HUES6 (cell line): ENCODE measurements around the gene MYO5C.
A peak's percentile ranks its signal among the peaks of the same experiment; 100 is the strongest.

Experiments used
- H3K27ac ChIP-seq: 2 replicates; pipeline ENCODE4 v1.7.0; 2013; ENCODE audit warnings: low read depth, mild to moderate bottlenecking, low read length, inconsistent platforms
- H3K27me3 ChIP-seq: 2 replicates; pipeline ENCODE4 v1.6.1; 2013; ENCODE audit warnings: low read length; ENCODE audit not compliant: control insufficient read depth, insufficient read depth
- H3K36me3 ChIP-seq: 2 replicates; pipeline ENCODE4 v1.6.1; 2013; ENCODE audit warnings: low read length; ENCODE audit not compliant: control insufficient read depth, insufficient read depth
- H3K4me1 ChIP-seq: 2 replicates; pipeline ENCODE4 v1.6.1; 2013; ENCODE audit warnings: low read length; ENCODE audit not compliant: control insufficient read depth, insufficient read depth
- H3K4me3 ChIP-seq: 2 replicates; pipeline ENCODE4 v1.5.1; 2013; ENCODE audit warnings: low read depth, low read length
- H3K9ac ChIP-seq: one replicate; pipeline ENCODE4 v1.6.1; 2013; ENCODE audit warnings: mild to moderate bottlenecking, low read length
- H3K9me3 ChIP-seq: 2 replicates; pipeline ENCODE4 v1.6.1; 2013; ENCODE audit warnings: low read depth, low read length; ENCODE audit not compliant: control insufficient read depth, insufficient read depth

Gene MYO5C, protein sequence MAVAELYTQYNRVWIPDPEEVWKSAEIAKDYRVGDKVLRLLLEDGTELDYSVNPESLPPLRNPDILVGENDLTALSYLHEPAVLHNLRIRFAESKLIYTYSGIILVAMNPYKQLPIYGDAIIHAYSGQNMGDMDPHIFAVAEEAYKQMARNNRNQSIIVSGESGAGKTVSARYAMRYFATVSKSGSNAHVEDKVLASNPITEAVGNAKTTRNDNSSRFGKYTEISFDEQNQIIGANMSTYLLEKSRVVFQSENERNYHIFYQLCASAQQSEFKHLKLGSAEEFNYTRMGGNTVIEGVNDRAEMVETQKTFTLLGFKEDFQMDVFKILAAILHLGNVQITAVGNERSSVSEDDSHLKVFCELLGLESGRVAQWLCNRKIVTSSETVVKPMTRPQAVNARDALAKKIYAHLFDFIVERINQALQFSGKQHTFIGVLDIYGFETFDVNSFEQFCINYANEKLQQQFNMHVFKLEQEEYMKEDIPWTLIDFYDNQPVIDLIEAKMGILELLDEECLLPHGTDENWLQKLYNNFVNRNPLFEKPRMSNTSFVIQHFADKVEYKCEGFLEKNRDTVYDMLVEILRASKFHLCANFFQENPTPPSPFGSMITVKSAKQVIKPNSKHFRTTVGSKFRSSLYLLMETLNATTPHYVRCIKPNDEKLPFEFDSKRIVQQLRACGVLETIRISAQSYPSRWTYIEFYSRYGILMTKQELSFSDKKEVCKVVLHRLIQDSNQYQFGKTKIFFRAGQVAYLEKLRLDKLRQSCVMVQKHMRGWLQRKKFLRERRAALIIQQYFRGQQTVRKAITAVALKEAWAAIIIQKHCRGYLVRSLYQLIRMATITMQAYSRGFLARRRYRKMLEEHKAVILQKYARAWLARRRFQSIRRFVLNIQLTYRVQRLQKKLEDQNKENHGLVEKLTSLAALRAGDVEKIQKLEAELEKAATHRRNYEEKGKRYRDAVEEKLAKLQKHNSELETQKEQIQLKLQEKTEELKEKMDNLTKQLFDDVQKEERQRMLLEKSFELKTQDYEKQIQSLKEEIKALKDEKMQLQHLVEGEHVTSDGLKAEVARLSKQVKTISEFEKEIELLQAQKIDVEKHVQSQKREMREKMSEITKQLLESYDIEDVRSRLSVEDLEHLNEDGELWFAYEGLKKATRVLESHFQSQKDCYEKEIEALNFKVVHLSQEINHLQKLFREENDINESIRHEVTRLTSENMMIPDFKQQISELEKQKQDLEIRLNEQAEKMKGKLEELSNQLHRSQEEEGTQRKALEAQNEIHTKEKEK (N-terminal part only)

DNA sequence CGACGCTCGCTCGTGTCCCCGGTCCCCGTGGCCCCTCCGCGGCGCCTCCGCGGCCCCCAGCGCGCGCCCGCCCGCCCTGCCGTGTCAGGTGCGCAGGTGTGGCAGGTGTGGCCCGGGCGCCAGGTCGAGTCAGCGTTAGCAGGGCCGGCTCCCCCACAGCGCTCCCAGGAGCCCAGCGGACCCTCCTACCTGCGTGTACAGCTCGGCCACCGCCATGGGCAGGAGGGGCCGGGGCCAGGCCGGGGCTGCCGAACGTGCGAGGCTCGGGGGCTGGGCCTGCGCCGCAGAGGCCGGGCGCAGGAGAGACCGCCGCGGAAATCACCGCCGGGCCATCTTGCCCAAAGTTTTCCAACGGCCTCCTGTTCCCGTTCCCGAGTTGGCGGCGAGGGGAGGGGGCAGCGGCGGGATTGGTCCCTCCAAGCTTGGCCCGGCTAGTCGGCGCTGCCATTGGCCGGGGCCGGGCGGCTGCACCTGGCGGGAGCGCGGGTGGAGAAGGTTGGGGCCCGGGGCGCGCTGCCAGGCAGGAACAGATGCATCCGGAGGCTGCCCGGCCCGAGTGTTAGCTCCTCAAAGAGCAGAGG is at the start of gene MYO5C:
MYO5C (minus strand) TSS at position 384 of the 581 bp plus-strand sequence; CDS start at position 216, 168 bp downstream.
- Histone ChIP-seq H3K9me3 (no peaks in the 10 kb centered on the region), H3K9ac (peak within 1 kb of the TSS; percentile 69), H3K36me3 (peaks cover 4% of the 10 kb centered on the region; the same call in 1 of the 2 replicates), H3K27ac (no peak within 1 kb of the TSS), H3K27me3 (peaks cover 6% of the 10 kb centered on the region; the same call in 1 of the 2 replicates), H3K4me1 (no peaks in the 10 kb centered on the region; the same call in 1 of the 2 replicates), H3K4me3 (peak within 1 kb of the TSS; percentile 76)

DNA sequence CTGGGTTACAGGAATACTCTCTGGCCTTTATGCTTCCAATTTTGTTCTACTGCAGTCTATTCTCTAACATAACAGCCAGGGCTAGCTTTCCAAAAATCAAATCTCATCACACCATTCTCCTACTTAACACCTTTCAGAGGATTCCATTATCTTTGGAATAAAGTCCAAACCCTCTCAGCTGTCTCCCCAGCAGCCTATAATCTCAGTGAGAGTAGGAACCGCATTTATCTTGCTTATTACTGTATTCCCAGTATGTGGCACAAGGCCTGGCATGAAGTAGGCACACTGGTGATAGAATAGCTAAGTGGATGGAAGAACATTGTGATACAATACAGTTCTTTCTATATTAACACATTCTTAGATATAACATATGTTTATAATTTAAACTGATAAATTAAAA is 49.0 kb upstream of the MYO5C start:
- peaks cover 8% of the 10 kb centered on the region for H3K4me1 ChIP-seq
- H3K4me3 ChIP-seq = no peak overlapping the region
- H3K36me3 ChIP-seq = 0 out of 2 replicates have a peak, but pooled peaks cover 3% of the 10 kb centered on the region
- H3K9ac ChIP-seq = no peak overlapping the region
- no peaks in the 10 kb centered on the region for H3K9me3 ChIP-seq
- no peaks in the 10 kb centered on the region for H3K27me3 ChIP-seq
- no peak overlapping the region for H3K27ac ChIP-seq

DNA sequence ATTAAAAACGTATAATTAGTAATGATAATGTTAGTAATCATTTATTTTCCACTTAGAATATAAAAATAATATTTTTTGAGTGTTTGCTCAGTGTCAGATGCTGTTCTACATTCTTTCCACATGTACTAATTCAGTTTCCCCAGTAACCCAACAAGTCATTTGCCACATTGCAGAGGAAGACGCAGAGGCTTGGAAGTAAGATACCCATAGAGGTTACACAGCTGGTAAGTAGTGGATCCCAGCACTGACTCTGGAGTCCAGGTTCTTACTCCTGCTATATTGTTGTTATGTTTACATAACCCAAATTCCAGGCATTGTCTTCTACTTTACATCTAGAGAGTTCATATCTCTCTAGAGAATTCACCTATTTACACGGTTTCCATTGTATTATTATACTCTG is 48.2 kb upstream of the MYO5C start:
- Histone ChIP-seq H3K4me1 (peaks cover 13% of the 10 kb centered on the region), H3K27ac (no peak overlapping the region), H3K36me3 (no peaks in the 10 kb centered on the region), H3K27me3 (no peaks in the 10 kb centered on the region), H3K4me3 (no peak overlapping the region), H3K9me3 (no peaks in the 10 kb centered on the region), H3K9ac (no peak overlapping the region)

DNA sequence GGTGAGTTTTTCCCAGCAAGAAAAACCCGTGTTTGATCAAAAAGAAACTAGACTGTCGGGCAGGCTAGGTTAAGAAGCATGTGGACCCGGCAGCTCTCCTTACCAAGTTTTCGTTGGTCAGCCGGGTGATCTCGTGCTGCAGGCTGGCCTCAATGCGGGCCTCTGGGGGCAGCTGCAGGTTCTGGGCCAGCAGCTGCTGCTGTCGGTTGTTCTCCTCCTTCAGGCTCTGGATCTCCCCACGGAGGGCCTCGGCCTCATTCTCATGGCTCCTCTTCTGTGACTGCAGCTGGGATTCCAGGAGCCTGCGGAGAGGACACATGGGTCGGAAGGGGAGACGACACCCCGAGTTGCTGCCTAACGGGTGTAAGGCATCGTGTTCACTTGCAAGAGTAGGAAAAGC is 44.5 kb upstream of the MYO5C start:
- peak overlapping the region; percentile 70 for H3K27ac ChIP-seq
- no peak overlapping the region for H3K4me3 ChIP-seq
- peaks cover 37% of the 10 kb centered on the region for H3K4me1 ChIP-seq
- no peaks in the 10 kb centered on the region for H3K36me3 ChIP-seq
- no peaks in the 10 kb centered on the region for H3K27me3 ChIP-seq
- no peak overlapping the region for H3K9ac ChIP-seq
- H3K9me3 ChIP-seq = no peaks in the 10 kb centered on the region

DNA sequence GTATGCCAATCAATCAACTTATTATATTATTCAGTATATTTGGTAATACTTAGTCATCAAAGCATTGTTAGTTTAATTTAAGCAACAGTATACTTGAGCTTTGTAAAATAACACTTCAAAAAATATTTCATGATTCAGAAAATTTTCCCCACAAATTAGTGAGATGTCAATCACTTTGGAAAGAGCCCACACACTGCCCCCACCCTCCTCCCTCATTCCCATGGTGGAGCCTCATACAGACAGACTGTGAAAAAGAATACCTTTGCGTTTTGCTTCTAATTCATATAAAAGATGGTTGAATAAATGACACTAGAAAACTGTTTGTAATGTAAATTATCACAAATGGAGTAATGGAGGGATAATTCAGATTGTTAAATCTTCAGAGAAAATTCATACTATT is 43.3 kb upstream of the MYO5C start:
- Histone ChIP-seq H3K4me1 (peaks cover 37% of the 10 kb centered on the region), H3K36me3 (no peaks in the 10 kb centered on the region), H3K9ac (no peak overlapping the region), H3K9me3 (no peaks in the 10 kb centered on the region), H3K4me3 (no peak overlapping the region), H3K27ac (no peak overlapping the region), H3K27me3 (no peaks in the 10 kb centered on the region)

DNA sequence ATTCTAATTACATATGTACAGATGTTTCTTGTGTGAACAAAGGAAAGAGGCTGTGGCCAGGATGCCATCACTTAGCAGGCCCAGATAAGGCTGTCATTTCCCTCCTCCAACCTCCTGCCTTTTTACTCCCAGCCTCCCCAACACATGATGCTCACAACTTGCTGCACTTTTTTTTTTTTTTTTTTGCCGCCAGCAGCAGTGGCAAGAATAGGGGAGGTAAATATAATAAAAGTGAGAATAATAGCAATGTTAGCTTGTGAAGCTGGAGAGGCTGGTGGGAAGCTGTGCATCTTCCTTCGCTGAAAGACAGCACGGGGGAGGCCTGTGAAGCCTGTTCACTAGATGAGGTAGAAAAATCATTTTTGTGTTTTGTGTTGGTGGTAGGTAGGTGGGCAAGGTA is 42.5 kb upstream of the MYO5C start:
- no peaks in the 10 kb centered on the region for H3K27me3 ChIP-seq
- H3K27ac ChIP-seq = no peak overlapping the region
- H3K9me3 ChIP-seq = no peaks in the 10 kb centered on the region
- H3K4me1 ChIP-seq = peaks cover 37% of the 10 kb centered on the region
- no peak overlapping the region for H3K9ac ChIP-seq
- no peaks in the 10 kb centered on the region for H3K36me3 ChIP-seq
- no peak overlapping the region for H3K4me3 ChIP-seq

DNA sequence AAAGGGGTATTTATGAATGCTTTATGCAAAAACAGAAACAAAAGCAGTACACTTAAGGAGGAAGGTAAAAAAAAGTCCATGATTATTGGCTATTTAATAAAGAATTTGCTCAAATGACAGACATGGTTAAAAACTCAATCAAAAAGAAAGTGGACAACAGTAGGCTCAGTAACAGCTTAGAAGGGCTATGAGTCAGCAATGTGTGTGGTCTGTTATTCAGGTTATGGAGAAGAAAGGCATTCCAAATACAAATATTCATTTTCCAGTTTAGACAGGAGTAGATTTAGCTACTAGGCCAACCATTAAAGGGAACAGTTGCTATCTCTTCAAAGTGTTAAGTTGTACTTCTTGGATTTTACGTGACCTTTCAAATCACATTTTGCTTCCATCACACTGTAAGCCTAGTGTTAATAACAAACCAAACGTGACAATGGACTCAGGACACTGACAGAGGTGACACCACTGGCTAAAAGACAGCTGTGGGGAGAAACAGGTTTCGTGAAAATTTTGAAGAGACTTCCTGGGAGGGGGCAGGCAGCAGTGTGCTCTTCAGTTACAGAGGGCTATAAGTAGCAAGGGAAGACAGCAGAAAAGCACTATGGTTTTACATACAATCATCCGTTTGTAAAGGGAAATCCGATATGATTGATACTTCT is 41.7 kb upstream of the MYO5C start:
- no peaks in the 10 kb centered on the region for H3K27me3 ChIP-seq
- H3K4me3 ChIP-seq = no peak overlapping the region
- H3K27ac ChIP-seq = peak overlapping the region; percentile 16; the same call in 1 of the 2 replicates
- H3K9ac ChIP-seq = no peak overlapping the region
- H3K4me1 ChIP-seq = peaks cover 37% of the 10 kb centered on the region
- no peaks in the 10 kb centered on the region for H3K36me3 ChIP-seq
- no peaks in the 10 kb centered on the region for H3K9me3 ChIP-seq

DNA sequence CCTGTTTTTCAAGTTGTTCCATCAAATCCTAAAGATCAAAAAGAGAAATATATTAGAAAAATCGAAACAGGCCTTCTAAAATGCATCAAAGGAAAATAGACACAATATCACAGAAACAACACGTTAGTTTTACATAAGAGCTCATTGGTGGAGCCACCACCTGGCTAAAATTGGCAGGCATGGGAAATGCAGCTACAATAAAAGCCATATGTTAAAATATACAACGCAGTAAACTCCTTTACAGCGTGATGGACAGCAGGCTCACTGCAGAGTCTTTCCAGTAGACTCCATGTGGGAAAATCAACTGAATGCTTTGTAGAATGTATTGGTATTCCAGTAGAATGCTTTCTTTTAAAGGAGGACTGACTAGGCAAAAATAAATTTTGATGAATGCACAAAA is 40.9 kb upstream of the MYO5C start:
- H3K36me3 ChIP-seq = no peaks in the 10 kb centered on the region
- no peak overlapping the region for H3K9ac ChIP-seq
- H3K4me3 ChIP-seq = no peak overlapping the region
- H3K4me1 ChIP-seq = peaks cover 37% of the 10 kb centered on the region
- H3K27me3 ChIP-seq = no peaks in the 10 kb centered on the region
- no peak overlapping the region for H3K27ac ChIP-seq
- no peaks in the 10 kb centered on the region for H3K9me3 ChIP-seq

DNA sequence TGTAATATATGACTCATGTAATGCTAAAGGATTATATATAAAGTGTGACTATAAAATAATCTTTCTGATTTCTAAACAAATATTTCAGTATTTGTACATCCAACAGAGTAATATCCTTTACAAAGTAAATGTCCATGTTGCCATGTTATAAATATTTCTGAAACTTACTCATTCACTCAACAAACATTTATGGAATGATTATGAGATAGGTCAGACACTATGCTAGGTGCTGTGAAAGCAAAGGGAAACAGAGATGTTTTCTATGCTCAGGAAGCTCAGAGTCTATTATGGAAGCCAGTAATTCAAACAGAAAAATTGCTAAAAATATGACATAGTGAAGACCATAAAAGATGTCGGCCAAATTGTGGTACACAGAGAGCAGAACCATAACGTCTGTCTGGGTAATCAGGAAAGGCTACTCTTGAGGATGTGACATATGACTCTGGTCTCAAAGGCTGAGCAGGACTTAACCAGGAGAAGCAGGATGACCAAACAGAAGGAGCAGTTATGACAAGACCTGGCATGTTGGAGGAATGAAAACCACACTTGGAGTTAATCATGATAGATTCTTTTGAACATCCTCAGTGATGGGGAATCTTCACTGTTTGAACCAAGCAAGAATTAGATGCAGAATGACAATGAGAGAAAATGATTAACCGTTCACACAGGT is 39.0 kb upstream of the MYO5C start:
- peaks cover 29% of the 10 kb centered on the region for H3K4me1 ChIP-seq
- H3K4me3 ChIP-seq = no peak overlapping the region
- H3K27me3 ChIP-seq = no peaks in the 10 kb centered on the region
- no peaks in the 10 kb centered on the region for H3K9me3 ChIP-seq
- H3K36me3 ChIP-seq = no peaks in the 10 kb centered on the region
- H3K9ac ChIP-seq = no peak overlapping the region
- no peak overlapping the region for H3K27ac ChIP-seq
